Hepatic stellate cell (primary cell): ENCODE results near the gene OR5H6.
"Not testable (repeated sequence)": the region's sequence is repeated elsewhere in the genome, so short reads cannot be mapped to it uniquely, and the experiment has no call there.

ENCODE experiments used
- DNase-seq: peaks from one replicate; pipeline ENCODE4 v3.0.0; 2011; ENCODE audit warnings: low spot score

Gene OR5H6

DNA sequence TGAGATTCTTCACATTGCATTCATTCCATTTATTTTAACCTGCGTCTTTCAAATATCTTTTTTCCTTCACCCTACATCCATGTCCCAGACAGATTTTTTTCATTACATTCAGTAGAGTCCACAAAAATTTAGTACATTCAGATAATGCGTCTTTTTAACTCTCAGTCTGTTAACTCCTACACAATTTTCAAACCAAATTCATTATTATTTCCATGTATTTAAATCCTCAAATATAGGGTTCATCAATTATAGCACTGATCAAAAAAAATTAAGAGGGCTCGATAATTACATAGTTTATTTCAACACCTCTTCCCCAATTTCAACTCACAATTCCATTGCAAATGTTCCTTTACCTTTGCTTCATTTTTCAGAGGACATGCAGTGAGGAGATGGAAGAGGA lies at the start of gene OR5H6:
Gene OR5H6 (plus strand): TSS at position 301 of the 400 bp plus-strand sequence. CDS start 89 bp downstream, at position 390.
- DNase-seq, result no peak

DNA sequence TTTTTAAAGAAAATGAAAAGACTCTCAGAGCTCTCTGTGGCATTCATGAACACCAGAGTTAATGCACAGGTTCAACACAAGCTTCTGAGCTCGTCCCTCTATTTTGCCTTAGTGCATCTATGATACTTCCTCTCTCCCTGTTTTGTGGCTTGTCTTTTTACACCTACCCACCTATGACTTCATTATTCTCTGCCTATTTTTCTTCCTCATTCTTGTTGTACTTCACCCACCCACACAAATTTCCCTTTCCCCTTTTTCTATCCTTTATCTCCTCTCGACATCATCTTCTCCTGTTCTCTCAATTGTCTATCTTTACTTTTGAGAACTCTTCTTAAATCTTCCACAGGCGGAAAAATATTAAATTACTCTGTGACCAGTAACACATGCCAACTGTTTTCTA lies 49.0 kb upstream of the OR5H6 start:
- DNase-seq, result no peak

DNA sequence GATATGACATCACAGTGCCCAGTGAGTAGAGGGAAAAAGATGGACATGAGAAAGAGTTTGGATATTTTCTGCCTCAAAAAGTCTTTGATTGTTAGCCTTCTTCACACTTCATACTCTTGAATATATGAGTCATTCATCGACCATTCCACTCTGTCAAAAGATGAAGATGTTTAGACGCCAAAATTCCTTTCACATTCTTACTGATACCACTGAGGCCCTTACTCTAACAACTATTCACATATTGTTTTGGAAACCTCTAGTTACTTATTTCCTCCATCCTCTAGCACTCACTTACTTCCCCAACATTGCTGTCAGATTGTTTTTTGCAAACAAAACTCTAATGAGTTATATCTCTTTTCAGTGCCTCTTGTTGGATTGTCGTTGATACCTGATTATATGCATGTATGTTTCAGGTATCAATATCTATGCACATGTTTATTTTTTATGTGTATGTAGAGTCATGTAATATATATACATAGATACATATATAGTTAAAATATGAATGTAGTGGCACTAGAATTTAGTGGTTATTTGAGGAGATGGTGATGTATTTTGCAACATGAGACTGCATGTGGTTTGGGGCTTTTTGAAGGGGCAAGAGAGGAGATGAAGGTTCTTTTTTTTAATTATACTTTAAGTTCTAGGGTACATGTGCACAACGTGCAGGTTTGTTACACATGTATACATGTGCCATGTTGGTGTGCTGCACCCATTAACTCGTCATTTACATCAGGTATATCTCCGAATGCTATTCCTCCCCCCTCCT lies 40.0 kb upstream of the OR5H6 start:
- no peak for DNase-seq

DNA sequence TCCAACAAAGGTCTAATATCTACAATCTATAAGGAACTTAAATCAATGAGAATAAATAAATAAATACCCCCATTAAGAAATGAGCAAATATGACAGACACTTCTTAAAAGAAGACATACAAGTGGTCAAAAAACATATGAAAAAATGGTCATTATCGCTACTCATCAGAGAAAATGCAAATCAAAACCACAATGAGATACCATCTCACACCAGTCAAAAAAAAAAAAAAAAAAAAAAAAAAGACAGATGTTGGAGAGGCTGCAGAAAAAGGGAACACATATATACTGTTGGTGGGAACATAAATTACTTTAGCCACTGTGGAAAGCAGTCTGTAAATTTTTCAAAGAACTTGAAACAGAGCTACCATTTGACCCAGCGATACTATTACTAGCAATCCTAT lies 31.6 kb upstream of the OR5H6 start:
- DNase-seq, result no peak

DNA sequence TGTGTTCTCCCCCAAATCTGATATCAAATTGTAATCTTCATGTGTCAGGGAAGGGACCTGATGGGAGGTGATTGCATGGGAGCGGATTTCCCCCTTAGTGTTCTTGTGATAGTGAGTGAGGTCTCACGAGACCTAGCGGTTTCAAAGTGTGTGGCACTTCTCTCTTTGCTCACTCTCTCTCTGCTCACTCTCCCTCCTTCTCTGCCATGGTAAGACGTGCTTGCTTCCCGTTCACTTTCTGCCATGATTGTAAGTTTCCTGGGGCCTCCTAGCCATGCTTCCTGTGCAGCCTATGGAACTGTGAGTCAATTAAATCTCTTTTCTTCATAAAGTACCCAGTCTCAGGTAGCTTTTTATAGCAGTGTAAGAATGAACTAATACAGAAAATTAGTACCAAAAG lies 30.6 kb upstream of the OR5H6 start:
- no peak for DNase-seq

DNA sequence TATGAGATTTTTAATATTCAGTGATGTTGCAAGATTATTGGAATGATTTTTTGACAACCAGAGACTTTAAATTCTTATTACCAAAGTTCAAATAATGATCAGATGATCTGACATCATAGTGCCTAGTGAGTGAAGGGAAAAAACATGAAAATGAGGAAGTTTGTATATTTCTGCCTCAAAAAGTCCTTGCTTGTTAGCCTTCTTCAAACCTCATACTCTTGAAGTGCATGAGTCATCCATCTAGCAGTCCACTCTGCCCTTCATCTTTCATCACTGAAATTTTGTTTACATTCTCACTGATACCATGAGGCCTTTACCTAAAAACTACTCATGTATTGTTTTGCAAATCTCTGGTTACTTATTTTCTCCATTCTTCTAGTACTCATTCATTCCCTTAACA lies 23.9 kb upstream of the OR5H6 start:
- DNase-seq, result no peak

DNA sequence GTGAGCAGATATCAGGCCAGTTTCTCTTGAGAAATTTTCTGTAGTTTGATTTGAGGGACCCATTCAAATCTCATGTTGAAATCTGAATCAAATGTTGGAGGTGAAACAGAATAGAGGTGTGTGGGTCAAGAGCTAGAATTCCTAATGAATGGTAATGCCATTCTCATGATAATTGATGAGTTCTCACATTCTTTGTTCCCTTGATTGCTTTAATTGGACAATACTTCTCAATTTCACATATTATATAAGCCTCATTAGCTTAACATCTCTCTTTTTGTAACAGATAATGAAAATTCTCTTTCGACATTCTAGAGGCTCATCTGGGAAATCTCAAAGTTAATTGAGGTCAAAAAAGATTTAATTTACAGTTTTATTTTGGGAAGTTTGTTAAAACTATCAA lies 21.9 kb upstream of the OR5H6 start:
- DNase-seq, result no peak

DNA sequence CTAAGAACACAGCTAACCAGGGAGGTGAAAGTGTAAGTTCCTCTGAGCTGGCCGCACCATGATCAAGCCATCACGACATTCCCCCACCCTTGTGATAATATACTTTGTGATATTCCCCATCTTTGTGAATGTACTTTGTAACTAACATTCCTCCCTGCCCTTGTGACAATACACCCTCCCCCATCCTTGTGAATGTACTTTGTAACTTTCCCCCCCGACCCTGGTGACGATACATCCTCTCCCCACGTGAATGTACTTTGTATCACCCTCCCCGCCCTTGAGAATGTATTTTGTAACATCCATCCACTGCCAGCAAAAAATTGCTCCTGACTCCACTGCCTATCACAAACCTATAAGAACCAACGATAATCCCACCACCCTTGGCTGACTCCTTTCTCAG lies 20.2 kb upstream of the OR5H6 start:
- DNase-seq, result no peak

DNA sequence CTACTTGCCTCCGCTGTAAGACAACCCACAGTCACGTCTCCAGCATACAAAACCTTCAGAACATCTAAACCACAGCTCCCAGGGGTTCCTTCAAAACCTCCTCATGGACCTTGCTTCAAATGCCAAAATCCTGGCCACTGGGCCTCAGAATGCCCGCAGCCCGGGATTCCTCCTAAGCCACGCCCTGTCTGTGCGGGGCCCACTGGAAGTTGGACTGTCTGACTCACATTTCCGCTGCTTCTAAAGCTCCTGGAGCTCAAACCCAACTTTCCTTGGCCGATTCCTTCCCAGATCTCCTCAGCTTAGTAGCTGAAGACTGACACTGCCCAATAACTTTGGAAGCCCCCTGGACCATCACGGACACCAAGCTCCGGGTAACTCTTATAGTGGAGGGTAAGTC lies 17.9 kb upstream of the OR5H6 start:
- no peak for DNase-seq

DNA sequence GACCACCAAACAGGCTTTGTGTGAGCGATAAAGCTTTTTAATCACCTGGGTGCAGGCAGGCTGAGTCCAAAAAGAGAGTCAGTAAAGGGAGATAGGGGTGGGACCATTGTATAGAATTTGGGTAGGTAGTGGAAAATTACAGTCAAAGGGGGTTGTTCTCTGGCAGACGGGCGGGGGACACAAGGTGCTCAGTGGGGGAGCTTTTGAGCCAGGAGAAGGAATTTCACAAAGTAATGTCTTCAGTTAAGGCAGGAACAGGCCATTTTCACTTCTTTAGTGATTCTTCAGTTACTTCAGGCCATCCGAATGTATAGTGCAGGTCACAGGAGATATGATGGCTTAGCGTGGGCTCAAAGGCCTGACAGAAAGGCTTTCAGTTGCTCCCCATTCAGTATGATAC lies 8.0 kb upstream of the OR5H6 start:
- not testable (repeated sequence) for DNase-seq

DNA sequence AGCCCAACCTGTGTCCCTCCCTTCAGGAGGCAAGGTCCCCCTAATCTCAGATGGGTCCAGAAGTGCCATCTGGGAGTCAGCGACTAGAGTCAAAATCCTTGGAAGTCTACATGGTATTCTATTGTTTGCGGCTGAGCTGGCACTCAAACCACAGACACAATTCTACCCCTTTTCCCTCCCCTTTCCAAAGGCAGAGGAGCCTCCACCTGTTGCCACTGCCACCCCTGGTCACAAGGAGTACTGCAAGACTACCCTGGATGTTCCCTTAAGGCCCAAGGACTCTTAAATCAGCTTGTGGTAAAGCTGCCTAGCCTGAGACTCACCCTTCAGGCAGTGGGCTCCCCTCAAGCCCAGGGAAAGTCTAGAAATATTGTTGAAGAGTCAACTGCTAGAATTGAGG lies 4.3 kb upstream of the OR5H6 start:
- no peak for DNase-seq

DNA sequence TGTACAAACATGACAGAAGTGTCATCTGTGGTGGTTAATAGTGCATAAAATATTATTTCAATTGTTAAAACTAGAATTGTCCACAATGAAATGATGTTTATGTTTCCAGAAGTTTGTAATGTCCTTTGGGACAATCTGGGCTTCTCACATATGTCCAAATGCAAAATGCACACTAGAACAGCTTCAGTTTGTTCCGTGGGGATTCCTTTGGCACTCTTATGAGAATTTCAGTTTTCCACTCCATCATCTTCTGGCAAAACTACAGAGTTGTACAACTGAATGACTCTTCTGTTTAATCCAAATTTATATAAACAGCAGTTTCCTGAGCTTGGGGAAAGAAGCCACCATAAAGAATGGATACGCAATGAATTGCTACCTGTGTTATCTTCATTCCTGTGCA lies 2.0 kb upstream of the OR5H6 start:
- no peak for DNase-seq

DNA sequence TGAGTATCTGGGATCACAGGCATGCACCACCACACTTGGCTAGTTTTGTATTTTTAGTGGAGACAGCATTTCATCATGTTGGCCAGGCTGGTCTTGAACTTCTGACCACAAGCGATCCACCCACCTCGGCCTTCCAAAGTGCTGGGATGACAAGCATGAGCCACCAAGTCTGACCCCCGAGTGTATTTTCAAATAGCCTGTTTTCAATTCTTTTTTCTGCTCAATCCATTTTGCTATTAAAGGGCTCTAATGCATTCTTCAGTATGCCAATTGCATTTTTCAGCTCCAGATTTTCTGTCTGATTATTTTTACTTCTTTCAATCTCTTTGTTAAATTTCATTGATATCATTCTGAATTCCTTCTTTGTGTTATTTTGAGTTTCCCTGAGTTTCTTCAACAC lies 5.8 kb downstream of the OR5H6 start:
- no peak for DNase-seq

DNA sequence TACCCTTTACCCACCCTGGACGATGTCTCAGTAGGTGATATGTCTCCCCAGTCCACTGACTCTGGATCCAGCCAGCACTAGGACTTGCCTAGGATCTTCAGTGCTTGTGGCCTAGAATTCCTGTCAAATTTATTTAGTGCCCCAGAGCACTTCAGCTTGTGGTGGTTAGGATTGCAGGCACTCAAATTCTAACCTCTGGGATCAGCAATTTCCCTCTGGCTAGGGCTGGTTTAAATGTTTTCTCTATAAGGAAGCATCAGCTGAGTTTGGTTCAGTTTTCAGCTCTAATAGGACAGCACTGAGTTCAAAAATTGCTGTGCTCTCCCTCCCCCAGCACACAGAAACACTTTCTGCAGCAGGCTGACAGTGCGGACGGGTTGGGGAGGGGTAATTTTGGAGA lies 8.1 kb downstream of the OR5H6 start:
- no peak for DNase-seq

DNA sequence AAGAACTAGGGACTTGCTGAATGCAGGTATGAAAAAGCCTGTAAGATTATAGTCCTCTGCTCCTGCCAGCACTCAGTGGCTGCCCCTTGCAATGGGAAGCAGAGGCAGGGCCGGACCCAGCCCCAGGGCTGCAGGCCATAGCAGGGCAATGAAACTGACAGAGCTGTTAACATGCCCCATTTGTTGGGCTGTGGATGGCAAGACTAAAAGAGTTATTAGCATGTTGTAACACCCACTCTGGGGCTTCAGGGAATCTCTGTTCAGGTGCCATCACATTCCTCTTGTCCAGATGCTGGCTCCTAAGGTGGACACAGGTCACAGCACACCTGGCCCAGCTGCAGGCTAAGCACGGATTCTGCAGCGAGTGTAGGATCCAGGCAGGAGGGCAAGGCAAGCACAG lies 10.9 kb downstream of the OR5H6 start:
- DNase-seq, result no peak

DNA sequence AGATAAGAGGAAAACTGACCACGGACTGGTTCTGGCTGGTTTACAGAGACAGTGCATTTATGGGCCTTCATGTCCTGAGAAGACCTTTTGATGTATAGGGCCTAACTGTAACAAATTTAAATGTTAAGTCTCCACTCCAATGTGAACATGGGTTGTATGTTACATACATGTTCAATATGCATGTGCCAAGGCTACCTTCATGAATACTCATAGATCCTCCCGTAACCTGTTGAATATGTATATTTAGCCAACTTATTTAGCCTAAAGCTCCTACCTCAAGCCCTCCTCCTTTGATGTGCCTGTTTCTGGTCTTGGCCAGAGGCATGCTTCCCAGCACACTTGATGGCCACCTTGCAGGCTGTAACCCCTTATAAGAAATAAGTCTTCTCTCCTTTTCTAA lies 18.2 kb downstream of the OR5H6 start, which contains the start of gene OR5H2:
Gene OR5H2 (plus strand): TSS at position 301 of the 400 bp plus-strand sequence. CDS start 398 bp downstream, outside the sequence.
- no peak for DNase-seq

DNA sequence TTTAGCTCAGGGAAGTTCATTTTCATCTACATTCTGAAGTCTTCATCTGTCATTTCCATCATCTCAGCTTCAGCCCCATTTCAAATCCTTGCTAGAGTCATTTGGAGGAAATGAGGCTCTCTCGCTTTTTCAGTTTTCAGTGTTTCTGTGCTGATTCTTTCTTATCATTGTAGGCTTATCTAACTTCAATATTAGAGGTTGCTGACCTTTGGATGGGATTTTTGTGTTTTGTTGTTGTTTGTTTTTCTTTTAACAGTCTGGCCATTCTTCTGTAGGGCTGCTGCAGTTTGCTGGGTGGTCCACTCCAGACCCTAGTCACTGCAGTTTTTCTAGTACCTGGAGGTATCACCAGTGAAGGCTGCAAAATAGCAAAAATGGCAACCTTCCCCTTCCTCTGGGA lies 26.9 kb downstream of the OR5H6 start:
- DNase-seq, result no peak

DNA sequence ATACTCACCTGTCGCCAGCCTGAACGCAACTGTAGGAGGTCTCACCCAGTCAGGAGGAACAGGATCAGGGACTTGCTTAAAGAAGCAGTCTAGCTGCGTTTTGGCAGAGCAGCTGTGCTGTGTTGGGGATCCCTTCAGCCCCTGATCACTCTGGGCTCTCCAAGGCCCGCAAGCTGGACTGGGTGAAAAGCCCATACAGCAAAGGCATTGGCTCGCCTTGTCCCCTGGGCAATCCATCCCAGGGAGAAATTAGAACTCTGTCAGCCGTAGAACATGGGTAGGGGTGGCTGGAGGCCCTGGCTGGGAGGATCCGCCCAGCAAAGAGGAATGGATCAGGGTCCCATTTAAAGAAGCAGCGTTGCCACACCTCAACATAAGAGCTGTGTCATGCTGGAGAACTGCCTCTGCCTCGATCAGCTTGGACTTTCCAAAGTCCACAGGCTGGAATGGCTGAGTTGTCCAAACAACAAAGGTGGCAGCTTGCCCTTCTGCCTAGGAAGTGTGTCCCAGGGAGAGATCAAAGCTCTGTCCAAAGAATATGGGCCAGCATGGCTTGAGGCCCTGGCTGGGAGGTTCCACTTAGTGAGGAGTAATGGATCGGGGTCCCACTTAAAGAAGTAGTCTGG lies 27.4 kb downstream of the OR5H6 start:
- no peak for DNase-seq
